Articular chondrocyte of knee joint (primary cell): ENCODE data around the gene AMDHD2. TPM values are rescaled to one million over a fixed set of nuclear protein-coding genes. Genes with fewer than 3 reads are reported as not detected.

ENCODE experiments used
- small RNA-seq: library from RNA; depleted of rRNA; stranded (forward); fragments of <200 nt; gene quantifications from one replicate; pipeline ENCODE3, GENCODE V24; 2012
- total RNA-seq: library from RNA; depleted of rRNA; stranded (reverse); fragments of >200 nt; gene quantifications from 2 replicates; pipeline ENCODE4 v1.2.3, GENCODE V29; 2012

Gene AMDHD2, protein sequence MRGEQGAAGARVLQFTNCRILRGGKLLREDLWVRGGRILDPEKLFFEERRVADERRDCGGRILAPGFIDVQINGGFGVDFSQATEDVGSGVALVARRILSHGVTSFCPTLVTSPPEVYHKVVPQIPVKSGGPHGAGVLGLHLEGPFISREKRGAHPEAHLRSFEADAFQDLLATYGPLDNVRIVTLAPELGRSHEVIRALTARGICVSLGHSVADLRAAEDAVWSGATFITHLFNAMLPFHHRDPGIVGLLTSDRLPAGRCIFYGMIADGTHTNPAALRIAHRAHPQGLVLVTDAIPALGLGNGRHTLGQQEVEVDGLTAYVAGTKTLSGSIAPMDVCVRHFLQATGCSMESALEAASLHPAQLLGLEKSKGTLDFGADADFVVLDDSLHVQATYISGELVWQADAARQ
- 28.1 and 36.8 TPM in 2 replicates for total RNA-seq

DNA sequence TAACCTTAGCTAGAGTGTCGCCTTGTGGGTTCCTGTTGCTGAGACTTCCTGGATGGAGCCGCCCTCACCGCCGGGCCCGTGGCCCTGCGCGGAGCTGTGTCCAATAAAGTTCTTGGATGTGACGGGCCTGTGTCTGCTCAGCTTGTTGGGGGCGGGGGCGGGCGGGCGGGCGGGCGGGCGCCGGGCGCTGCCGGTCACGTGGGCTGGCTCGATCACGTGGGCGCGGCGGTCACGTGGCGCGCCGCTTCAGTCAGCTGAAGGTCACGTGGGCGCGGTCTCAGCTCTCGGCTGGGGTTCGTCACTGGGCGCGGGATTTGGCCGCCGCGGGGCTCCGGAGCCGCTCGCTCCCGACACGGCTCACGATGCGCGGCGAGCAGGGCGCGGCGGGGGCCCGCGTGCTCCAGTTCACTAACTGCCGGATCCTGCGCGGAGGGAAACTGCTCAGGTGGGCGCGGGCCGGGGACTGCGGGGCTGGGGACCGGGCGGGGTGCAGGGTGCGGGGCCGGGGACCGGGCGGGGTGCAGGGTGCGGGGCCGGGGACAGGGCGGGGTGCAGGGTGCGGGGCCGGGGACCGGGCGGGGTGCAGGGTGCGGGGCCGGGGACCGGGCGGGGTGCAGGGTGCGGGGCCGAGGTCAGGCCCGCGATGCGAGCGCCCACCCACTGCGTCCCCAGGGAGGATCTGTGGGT, at the start of gene AMDHD2:
Gene AMDHD2, plus strand, starts transcription at position 275 of the 687 bp plus-strand sequence. Its CDS starts 88 bp downstream, at position 363.

DNA sequence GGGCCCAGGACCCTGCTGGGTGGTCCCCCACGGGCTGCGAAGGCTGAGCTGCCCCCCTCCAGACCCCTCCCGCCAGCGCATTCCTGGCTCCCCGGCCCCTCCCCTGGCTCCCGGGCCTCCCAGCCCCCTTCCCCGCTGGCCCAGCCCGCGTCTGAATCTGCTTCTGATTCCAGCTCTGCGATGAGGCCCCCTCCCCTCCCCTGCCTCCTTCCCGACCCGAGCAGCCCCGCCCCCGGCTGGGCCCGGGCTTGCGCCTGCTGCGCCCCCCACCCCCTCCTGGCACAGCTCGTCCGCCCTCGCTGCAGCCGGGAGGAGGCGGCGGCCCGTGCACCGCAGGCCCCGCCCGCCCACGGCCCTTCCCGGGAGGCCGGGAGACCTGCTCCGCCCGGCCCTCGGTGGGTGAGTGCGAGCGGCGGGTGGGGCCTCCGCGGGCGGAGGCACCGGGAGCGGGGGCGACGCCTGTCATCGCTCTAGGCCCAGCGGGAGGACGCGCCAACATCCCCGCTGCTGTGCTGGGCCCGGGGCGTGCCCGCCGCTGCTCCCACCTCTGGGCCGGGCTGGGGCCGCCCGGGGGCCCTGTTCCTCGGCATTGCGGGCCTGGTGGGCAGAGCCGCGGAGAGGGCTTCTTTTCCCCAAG, 49.0 kb upstream of the AMDHD2 start, which contains the start of gene NTN3:
Gene NTN3, plus strand, starts transcription at position 282 of the 637 bp plus-strand sequence. CDS start 405 bp downstream, outside the sequence.

GRCh38 chr16:2474877-2475412, 45.2 kb upstream of the AMDHD2 start, which contains the start of gene TBC1D24:
Gene TBC1D24, plus strand, starts transcription at chr16:2475127. Its CDS starts 21,022 bp downstream, at chr16:2496149.

GRCh38 chr16:2513405-2514332, 6.5 kb upstream of the AMDHD2 start, which contains the start of gene ATP6V0C:
Gene ATP6V0C, plus strand, starts transcription at chr16:2513952. Its CDS starts 152 bp downstream, at chr16:2514104.

GRCh38 chr16:2531371-2531695, 11.2 kb downstream of the AMDHD2 start, which contains the start of gene CEMP1:
Gene CEMP1, minus strand, starts transcription at chr16:2531408. Its CDS starts 335 bp downstream, at chr16:2531073.

DNA sequence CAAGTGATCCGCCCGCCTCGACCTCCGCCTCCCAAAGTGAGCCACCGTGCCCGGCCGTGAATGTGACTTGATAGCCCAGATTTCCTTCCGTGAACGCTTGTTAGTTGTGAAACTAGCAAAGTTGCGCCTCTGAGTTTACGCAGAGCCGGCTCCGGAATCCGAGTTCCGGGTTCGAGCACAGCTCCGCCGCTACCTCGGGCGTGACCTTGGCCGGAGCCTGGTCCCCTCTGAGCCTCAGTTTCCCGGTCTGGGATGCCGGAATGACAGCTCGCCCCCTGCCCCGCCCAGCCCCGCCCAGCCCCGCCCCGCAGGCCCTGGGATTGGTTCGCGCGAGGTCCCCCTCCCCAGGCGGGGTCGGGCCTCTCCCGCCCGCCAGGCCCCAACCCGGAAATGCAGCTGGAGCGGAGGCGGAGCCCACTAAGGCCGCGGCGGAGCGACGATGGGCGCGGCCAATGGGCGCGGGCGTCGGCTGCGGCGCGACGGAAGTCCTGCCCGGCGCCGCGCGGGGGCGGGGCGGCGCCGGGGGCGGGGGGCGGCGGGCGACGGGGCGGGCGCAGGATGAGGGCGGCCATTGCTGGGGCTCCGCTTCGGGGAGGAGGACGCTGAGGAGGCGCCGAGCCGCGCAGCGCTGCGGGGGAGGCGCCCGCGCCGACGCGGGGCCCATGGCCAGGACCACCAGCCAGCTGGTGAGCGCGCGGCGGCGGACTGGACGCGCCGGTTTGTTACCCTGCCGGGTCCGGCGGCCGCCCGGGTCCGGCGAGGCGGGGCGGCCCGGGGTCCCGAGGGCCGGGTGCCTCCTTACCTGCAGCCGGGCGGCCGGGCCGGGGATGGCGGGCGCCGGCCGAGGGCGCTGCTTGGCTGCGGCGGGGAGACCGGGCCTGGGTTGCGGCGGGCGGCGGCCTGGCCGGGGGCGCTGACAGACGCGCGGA, 17.5 kb downstream of the AMDHD2 start, which contains the start of gene PDPK1:
Gene PDPK1, plus strand, starts transcription at position 571 of the 929 bp plus-strand sequence. Its CDS starts 92 bp downstream, at position 663.

Small RNAs within 50 kb of the gene (small RNA-seq; reads per million reads assigned to genes)
- gene AC093525.1: not detected
- gene MIR3178: not detected

Other genes starting within 250 kb of the AMDHD2 start
- gene ABCA3, start 179.6 kb upstream of the AMDHD2 start, total RNA-seq: 1.6 and 2.5 TPM in 2 replicates
- 9.9 and 11.9 TPM in 2 replicates for gene CCNF, start 90.9 kb upstream of the AMDHD2 start, total RNA-seq
- 1.8 TPM in 2 replicates for gene TEDC2, start 60.3 kb upstream of the AMDHD2 start, total RNA-seq
- gene NTN3, start 49.1 kb upstream of the AMDHD2 start, total RNA-seq: 0.13 and 0.76 TPM in 2 replicates
- 14.3 and 17.1 TPM in 2 replicates for gene TBC1D24, start 45.2 kb upstream of the AMDHD2 start, total RNA-seq
- gene ATP6V0C, start 6.4 kb upstream of the AMDHD2 start, total RNA-seq: 31.6 and 35.9 TPM in 2 replicates
- gene CEMP1, start 11.0 kb downstream of the AMDHD2 start, total RNA-seq: not detected in 2 replicates
- 17.2 and 20.6 TPM in 2 replicates for gene PDPK1, start 17.6 kb downstream of the AMDHD2 start, total RNA-seq
- gene KCTD5, start 162.2 kb downstream of the AMDHD2 start, total RNA-seq: 17.5 and 22.3 TPM in 2 replicates
- gene PRSS27, start 199.9 kb downstream of the AMDHD2 start, total RNA-seq: 1.1 and 1.3 TPM in 2 replicates
- 82.6 and 88.5 TPM in 2 replicates for gene SRRM2, start 232.3 kb downstream of the AMDHD2 start, total RNA-seq